IPS-NIHi7 (cell line): ENCODE measurements around the gene SLC38A10.

Experiments
- DNase-seq: peaks from one replicate; pipeline ENCODE4 v3.0.0; 2012; ENCODE audit warnings: mixed read lengths; ENCODE audit errors: extremely low spot score

The SLC38A10 gene

DNA sequence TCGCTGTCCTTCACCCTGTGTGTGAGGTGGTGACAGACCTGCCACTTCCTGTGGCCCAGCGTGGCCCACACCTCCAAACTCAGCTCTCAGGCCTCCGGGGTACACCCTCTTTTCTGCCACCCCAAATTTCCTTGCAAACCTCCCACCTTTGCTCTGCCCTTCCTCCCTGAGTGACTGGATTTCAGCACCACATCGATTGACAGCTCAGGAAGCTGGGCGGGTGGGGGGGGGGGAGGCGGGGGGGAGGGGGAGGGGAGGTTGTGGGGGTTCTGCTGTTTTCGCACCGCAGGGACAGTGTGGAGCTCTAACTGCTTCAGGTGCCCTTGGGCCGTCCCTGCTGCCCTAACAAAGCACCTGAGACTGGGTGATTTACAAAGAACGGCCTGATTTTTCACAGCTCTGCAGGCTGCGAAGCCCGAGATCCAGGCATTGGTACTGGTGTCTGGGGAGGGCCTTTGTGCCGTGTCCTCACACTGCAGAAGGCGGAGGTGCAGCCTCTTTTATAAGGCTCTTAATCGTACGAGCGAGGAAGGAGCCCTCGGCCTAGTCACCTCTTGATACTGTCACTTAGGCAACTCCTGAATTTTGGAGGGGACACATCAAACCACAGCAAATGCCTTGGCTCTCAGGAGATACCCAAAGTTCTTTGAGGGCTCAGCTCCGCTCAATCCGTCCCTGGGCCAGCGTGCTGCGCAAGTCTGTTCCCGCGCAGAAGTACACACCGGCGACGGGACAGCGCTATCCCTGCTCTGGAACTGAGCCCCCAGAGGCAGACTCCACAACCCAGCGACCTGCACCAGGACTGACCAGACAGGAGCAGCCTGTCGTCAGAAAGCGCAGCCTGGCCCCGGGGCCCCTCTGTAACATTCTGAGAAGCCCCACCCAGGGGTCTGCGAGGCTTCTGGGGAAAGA is 52.4 kb downstream of the SLC38A10 start:
- DNase-seq, result no peak

DNA sequence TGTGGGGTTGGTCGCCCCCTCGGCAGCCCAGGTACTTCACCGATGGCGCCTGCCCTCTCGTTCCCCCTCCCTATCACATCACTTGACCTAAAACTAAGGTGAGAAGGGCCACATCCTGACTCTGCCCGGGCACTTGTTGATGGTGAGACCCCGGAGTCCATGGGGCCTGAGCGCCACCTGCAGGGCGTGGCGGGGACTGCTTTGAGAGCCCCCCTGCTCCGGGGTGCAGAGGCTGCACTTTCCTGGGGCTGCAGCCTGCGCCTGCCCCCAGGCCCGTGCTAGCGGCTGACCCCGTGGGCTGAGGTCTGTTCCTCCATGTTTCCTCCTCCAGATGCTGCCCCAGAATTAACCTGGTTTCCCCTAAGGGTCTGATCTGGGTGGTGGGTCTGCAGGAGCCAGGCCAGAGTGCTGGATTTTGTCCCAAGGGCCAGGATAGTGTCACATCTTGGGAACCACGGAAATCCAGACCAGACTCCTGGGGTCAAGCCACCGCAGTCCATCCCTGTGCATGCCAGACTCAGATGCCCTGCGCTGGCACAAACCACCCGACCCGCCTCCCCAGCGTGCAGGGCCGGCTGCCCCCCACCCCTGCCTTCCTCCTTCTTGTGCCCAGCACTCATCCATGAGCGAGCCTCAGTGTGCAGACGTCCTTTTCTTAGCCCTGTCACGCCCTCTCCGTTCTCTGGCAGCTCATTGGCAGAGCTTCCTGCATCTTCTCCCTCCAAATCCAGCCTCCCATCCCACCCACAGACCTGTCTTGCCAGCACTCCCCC is 53.3 kb downstream of the SLC38A10 start:
- peak; percentile 88 for DNase-seq

DNA sequence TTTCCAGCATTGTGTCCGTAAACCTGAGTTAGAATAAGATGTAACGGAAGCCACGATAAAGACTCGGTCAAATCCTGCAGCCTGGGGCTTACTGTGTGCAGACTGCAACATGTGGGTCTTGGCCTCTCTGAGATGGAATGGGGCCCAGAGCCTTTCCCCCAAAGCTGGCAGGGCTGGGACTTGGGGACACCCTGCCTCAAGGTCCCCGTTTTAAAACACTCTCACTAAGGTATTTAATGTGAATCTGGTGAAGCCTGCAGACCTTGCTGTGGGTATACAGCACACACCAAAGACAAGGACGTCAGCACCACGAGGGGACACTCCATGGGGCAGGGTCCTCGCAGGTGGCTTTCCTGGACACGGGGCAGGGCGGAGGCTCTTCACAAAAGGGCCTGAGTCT is 53.9 kb downstream of the SLC38A10 start:
- DNase-seq, result no peak

DNA sequence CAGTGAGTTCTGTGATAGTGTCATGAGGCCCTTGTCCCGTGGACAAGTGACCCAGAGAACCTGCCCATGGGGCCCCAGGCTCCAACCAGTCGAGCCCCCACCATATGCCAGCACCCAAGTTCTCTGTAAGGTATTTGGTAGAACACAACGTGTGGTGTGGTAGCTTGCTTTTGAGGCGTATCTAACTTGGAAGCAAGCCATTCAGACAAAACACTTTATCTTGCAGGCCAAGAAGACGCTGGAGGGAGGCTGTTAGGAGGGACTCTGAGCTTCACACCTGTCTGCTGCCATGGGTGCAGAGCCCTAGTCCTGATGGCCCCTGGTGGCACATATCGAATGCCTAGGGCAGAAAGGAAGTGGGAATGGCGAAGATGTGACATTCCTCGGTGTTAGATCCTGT is 54.3 kb downstream of the SLC38A10 start:
- DNase-seq, result no peak

DNA sequence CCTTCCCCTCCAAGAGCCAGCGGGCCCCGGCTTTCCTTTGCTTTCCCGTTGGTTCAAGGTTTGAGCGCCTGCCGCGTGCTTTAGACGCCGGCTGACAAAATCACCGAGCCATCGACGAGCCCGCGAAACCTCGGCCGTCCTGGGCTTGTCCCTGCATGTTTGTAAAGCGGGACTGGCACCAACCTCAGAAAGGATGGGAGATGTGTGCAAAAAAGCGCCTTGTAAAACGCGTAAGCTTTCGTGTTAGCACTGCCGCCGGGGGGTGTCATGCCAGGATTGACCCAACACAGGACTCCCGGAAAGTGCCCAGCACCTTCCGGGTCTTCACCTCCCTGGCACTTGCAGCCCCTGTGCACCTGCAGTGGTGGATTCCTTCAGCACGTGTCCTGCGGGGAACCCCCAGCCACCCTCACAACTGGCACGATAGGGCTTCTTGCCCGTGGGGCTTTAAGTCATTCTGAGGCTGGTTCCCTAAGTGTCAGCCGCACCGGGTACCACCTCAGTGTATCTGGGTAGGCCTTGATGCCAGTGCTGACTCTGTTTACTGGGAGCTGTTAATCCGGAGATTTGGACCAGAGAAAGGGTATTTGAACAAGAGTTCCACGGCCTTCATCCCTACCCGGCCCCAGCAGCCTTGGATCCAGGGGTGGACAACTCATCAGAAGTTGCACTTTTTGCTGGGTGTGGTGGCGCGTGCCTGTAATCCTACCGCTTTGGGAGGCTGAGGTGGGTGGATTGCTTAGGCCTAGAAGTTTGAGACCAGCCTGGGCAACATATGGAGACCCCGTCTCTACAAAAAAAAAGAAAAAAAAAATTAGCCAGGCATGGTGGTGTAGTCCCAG is 55.2 kb downstream of the SLC38A10 start:
- no peak for DNase-seq

DNA sequence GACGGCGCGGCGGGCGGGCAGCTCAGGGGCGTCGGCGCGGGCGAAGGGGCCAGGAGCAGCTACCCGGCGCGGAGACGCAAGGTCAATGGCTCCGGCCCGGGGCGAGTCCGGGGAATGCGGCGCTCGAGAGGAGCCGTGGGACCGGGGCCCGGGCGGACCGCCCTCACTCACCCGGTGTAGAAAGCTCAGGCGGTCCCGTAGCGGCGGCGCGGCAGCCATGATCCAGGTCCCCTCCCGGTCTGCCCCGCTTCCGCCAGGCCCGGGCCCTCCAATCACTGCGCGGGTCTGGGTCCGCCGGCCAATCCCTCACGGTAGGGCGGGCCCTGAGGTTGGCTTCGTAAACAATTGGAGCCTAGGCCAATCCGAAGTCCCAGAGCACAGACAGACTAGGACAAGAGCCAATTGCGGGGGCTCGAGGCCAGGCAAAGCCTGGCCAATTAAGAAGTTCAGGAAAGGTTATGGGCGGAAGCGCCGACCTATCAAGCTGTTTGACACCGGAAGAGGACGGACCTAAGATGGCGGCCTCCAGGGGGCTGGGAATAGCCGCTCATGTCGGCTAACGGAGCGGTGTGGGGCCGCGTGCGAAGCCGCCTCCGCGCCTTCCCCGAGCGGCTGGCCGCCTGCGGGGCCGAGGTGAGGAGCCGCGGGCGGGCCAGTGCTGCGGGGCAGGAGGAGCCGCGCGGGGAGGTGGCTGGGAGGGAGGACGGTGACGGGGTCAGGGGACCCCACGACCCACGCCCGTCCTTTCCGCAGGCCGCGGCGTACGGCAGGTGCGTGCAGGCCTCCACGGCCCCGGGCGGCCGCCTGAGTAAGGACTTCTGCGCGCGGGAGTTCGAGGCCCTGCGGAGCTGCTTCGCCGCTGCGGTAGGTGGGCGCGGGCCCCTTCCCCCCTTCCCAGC is 56.0 kb downstream of the SLC38A10 start, which contains the start of the genes NDUFAF8 and TEPSIN:
NDUFAF8 (plus strand) TSS at position 504 of the 899 bp plus-strand sequence; CDS start at position 550, 46 bp downstream.
TEPSIN (minus strand) TSS at position 241 of the 899 bp plus-strand sequence; CDS start at position 219, 22 bp downstream.
- peak; percentile 100 for DNase-seq

DNA sequence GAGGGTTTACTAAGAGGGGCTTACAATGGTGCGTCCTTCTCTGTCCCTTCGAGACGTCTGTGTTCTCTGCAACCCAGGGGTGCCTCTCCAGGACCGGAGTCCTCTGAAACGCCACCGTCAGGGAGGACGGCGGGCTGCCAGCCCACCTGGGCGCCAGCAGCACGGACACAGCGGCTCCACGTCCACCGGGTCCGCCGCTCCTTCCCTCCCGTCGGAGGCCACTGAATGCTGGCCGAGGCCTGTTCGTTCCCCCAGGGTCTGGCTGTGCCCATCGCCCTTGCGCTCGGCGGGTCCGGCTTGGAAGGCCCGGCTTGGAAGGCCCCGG is 56.7 kb downstream of the SLC38A10 start:
- DNase-seq, result no peak

DNA sequence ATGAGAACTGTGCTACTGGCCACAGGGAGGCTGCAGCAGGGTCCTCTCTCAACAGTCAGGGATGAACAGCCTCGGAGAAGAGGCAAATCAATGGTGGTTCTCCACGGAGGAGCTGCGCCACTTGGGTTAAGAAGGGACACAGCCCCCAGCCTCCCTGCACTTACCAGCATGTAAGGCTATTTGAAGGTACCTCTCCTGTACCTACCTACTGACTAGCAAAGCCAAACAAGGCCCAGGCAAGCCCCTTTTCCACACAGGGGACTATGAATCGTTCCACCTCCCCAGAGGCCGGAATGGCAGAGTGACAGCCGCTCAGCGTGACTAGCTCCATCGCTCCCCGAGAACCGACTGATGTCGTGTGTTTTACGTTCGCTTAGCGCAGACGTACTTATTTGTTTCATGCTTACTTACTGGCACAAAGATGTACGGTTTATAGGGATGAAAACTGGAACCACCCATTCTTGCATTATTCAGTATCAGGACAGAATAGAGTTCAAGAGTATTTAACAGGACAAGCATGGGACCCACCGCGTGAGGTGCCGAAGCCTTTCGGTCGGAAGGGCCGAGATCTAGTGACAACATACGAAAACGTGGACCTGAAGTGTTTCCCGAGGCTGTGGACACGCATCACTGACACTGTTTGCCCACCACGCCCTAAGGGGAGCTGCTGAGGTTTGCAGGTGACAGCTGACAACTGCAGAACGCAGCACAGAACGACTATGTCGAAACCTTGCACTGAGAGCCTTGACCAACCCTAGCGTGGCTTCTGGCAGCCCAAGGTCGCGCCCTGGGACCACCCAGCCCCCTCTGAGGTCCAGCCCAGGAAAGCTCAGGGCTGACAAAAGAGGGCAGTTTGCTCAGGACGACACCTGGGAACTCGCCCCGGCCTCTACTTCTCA is 57.3 kb downstream of the SLC38A10 start:
- no peak for DNase-seq

DNA sequence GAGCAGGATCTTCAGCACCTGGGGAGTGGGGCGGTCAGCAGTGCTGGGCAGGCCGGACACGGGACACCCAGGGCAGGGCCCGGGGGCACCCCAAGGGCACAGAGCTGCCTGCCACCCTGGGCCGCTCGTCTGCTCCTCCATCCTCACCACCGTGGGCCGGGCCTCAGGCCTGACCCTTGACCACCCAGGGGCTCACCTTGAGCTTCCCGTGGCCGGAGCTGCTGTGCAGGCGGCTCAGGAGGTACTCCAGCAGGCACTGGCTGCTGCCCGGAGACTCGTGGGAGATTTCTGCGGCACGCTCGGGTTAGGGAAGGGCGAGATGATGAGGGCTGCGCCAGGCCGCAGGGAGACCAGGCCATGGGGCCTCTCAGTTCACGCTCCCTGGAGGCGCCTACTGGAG is 58.3 kb downstream of the SLC38A10 start:
- no peak for DNase-seq

DNA sequence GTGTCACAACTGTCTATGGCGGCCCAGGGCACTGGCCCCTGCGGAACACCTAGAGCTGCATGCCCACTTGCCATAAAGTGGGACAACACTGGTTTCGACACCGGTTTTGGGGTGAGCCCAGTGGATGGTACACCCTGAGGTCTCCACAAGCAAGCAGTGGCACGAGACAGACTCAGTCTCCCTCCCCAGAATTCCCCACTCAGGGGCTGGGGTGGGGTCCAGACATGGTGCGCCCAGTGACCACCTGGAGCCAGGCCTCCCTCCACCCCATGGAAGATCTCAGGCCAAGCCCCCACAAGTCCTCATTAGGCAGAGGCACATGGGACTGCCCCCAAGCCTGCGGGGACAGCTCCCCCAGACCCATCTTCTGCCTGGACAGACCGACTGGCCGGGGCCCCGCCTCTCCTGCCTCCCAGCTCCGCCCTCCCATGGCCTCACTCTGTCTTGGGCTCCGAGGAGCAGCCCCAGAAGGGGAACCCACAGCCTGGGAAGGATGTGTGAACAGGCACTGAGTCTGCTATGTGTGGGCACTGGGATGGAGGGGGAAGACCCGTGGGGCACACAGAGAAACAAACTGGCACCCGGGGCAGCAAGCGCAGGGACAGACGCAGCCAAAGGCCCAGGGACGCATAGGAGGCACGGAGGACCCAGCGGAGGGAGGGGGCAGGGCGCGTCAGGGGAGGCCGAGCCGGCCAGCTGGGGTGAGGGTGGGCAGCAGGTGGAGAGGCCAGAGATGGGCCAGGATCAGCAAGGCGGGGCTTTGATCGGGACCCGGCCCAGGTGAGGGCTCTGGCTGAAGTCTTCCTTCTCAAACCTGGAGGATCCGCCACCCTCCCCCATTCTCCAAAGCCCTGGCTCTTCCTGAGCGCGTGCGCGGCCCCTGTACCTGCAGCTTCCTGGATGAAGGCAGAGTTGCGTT is 59.0 kb downstream of the SLC38A10 start:
- no peak for DNase-seq

DNA sequence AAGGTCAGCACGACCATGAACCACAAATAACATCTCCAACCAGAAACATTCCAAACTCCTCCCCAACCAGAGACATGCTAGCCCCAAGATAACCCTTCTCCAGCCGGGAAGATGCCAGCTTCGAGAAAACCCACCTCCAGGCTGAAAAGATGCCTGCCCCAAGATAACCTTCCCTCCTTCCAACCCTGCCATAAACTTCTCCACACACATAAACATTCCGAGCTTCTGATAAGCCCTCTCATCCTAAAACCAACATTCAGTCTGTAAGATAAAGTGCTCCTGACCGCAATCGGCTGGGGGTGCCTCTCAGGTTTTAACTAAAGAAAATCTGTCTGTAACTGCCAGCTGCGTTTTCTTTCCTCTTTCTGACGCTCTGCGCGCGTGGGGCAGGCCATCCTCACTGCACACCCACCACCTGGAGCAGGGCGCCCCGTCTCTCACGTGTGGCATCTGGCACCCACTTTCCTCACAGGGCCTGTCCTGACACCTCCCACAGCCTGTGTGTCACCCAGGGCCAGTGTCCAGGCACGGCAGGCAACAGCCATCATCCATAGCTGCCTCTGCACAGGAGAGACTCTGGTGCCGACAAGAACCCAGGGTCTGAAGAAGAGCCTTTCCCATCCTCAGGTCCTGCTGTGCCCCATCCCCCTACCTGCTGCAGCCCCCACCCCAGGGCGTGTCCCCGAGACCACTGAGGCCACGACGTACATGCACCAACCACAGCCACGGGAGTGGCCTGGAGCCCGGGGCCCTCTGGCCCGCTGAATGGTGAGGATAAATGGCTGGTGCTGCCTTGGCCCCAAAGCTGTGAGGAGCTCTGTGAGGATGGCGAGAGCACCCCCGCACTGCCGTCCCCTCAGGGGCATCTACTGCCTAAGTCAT is 59.9 kb downstream of the SLC38A10 start:
- no peak for DNase-seq

DNA sequence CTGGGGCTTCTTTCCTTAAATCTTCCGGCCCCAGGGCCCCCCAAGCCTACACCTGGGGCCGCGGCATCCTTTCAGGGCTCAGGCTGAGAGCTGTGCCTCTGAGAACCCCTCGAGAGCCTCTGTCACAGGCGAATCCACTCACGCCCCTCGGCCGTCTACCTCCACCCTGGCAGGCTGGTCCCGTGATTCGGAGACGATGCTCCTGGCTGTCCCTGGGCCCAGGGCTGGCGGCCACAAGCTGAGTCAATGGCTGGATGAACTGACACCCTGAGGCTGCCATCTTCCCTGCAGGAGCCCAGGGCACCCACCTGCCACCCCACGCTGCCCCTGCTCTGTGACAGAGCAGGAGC is 60.6 kb downstream of the SLC38A10 start:
- DNase-seq, result no peak

DNA sequence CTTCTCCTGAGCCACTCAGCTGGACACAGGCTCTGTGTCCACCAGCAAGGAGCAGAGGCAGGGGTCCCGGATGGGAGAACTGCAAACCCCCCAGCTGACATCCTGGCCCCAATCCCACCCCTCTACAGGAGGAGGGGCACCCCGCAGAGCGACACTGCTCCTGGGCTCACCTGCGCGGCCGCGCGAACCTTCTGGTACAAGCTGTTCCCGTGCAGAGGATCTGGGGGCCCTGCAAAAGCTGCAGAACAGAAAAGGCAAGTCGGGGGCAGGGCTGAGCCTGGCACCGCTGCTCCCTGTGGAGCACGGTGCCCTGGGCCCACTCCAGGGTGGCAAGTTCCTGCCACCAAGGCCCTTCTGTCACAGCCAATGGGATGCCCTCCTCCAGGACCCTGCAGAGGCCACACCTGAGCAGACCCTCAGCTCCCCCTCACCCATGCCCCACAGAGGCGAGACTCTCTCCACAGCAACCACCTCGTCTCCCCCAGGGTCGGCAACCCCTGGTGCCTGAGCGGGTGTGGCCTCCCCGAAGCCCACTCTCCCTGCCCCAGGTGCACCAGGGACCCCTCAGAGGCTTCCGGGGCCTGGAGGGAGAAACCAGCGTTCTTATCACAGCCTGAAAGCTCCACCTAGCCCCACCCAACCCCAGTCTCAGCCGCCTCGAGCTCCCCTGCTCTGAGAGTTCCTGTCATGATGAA is 61.1 kb downstream of the SLC38A10 start:
- no peak for DNase-seq

DNA sequence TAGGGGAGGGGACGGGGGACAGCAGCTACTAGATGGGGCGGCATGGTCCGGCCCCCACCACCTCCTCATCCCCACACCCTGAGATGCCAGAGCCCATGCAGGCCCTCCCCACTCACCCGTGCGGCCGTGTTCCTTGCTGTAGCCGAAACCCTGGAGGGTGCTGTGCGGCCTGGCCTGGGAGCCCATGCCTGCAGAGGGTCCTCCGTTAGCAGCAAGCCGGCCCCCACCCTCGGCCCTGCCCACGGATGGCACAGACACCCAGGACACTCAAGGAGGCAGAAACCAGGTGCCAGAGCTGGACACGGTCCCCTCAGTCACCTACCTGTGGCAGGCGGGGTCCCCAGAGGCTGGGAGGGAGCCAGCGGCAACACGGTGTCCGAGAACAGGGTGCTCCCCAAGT is 61.8 kb downstream of the SLC38A10 start:
- no peak for DNase-seq

DNA sequence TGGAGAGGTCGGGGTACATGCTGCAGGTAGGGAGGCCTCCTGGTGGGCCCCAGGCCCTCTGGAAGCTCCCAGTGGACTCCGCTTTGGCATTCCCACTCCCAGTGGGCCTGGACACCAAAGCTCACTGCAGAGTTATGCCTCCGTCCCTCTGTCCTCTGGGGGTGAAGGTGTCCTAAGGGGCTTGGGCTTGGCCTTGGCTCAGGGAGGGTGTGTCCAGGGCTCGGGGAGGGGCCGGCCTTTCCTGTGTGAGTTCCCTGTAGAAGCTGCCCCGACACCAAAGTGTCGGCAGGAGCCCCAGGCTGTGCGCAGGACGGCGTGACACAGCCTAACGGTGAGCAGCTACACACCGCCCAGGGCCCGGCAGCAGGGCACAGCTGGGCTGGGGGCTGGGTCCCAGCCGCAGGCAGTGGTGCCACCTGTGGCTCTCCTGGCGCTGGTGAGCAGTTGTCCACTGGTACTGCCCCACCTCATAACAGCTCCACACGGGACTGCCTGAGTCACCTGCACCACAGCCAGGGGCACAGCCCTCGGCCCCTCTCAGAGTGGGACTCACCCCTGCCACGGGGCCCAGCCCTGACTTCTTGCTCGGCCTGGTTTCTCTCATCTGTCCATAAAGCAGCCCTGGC is 62.4 kb downstream of the SLC38A10 start:
- no peak for DNase-seq

DNA sequence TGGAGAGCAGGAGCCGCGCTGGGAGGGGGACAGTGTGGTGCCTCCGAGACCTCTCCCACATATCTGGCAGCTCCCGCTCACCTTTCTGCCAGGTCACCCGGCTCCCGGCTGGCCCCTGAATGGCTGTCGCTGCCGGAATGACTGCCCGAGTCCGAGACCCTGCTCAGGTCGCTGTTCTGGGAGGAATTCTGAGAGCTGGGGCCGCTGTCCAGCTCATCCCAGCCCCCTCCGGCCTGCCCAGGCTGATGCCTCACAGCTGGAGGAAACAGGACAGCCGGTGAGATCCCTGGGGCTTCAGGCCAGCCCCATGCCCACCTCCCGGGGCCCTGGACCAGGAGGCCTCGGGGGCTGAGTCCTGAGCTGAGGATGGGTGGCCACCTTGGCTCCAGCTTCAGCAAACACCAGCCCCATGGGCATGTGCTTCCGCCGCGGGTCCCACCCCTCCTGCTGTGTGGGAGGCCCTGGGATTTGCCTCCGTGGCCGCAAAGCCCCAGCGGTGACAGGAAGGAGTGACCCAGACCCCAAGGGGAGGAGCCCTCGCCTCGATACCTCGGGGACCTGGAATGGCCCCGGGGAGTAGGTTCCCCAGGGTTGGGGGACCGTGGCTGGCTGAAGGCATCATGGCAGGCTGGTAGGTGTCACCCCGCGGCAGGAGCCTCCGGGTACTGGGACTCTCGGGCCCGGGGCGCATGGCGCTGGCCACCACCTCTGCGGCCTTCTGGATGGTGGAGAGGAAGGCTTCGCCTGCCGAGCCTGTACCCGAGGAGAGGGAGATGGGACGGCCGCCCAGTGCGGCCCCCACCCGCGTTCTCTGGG is 63.1 kb downstream of the SLC38A10 start:
- DNase-seq, result no peak
